Aorta (tissue), 5 donors: ENCODE measurements around the gene SECISBP2L. TPM values are rescaled to one million over a fixed set of nuclear protein-coding genes. Genes with fewer than 3 reads are reported as not detected.
A peak's percentile ranks its signal among the peaks of the same experiment; 100 is the strongest.
"Not testable (repeated sequence)": the region's sequence is repeated elsewhere in the genome, so short reads cannot be mapped to it uniquely, and the experiment has no call there.

ENCODE experiments used
- ATAC-seq: fragments of 200-7000 bp; cut with Tn5 transposase; one replicate; pipeline ENCODE4 v1.9.1; 2022; ENCODE audit warnings: moderate library complexity; ENCODE audit not compliant: low FRiP score
- DNase-seq, 2 donors: peaks; one replicate each; pipeline ENCODE4 v3.0.0-alpha.2; 2020
- H3K27ac ChIP-seq, 2 donors: one replicate each; pipeline ENCODE4 v1.5.1; 2013; ENCODE audit warnings: low read length in 2 of 2, mild to moderate bottlenecking in 2 of 2, moderate library complexity in 2 of 2, control low read depth in 1 of 2, inconsistent platforms in 1 of 2, low read depth in 1 of 2
- H3K27me3 ChIP-seq, 2 donors: one replicate each; pipeline ENCODE4 v1.6.1; 2013; ENCODE audit warnings: control low read depth in 1 of 2, low read length in 1 of 2, mild to moderate bottlenecking in 1 of 2, moderate library complexity in 1 of 2; ENCODE audit not compliant: insufficient read depth in 2 of 2, control insufficient read depth in 1 of 2
- H3K36me3 ChIP-seq, 2 donors: one replicate each; pipeline ENCODE4 v1.6.1; 2013; ENCODE audit warnings: control low read depth in 1 of 2, low read length in 1 of 2, mild to moderate bottlenecking in 1 of 2; ENCODE audit not compliant: insufficient read depth in 2 of 2, control insufficient read depth in 1 of 2
- H3K4me1 ChIP-seq, 2 donors: one replicate each; pipeline ENCODE4 v1.6.1; 2013; ENCODE audit warnings: low read length in 2 of 2, control low read depth in 1 of 2, mild to moderate bottlenecking in 1 of 2, moderate library complexity in 1 of 2; ENCODE audit not compliant: insufficient read depth in 2 of 2, control insufficient read depth in 1 of 2
- H3K4me3 ChIP-seq, 2 donors: one replicate each; pipeline ENCODE4 v1.5.1; 2013; ENCODE audit warnings: low read length in 2 of 2, control low read depth in 1 of 2, mild to moderate bottlenecking in 1 of 2
- H3K9me3 ChIP-seq: one replicate; pipeline ENCODE4 v1.6.1; 2013; ENCODE audit warnings: mild to moderate bottlenecking, low read length; ENCODE audit not compliant: control insufficient read depth
- WGBS, 2 donors: extraction: QIAGEN DNeasy Blood & Tissue Kit; methylation state at CpG; one replicate each; pipeline ENCODE4 v1.1.7; 2013; 5-methylcytosine and 5-hydroxymethylcytosine counted together
- intact Hi-C, 2 donors: fragments of 100-400 bp; cut with DNase I; formaldehyde crosslinking; loops; one replicate each; pipeline versions ENCODE4 v1.14.2 to v1.15.0; 2022
- polyA plus RNA-seq, 2 donors: library from polyadenylated mRNA; stranded (reverse); fragments of 200-250 nt; gene quantifications; one replicate each; pipeline ENCODE4 v1.2.3, GENCODE V29; 2013
- total RNA-seq, 2 donors: library from RNA; stranded (reverse); fragmentation: NEBNext Ultra II Directional; extraction: Animal tissue kit (Norgen Biotek cat#: 25700); gene quantifications; one replicate each; pipeline ENCODE4 v1.2.1, GENCODE V29; 2021
- donor health status: healthy with polysubstance abuse.
- donor health status: Bipolar disorder and iron deficiency.
- donor health status: DM: no; HTN: no; CAD: no.
- donor health status: DM: no; HTN: no; CAD: no.
- donor health status: DM: yes; HTN: yes; CAD: no.

Gene SECISBP2L
- total and polyA plus RNA-seq, 4 donors: 8.1 to 82.2 (median 46.9) TPM

DNA sequence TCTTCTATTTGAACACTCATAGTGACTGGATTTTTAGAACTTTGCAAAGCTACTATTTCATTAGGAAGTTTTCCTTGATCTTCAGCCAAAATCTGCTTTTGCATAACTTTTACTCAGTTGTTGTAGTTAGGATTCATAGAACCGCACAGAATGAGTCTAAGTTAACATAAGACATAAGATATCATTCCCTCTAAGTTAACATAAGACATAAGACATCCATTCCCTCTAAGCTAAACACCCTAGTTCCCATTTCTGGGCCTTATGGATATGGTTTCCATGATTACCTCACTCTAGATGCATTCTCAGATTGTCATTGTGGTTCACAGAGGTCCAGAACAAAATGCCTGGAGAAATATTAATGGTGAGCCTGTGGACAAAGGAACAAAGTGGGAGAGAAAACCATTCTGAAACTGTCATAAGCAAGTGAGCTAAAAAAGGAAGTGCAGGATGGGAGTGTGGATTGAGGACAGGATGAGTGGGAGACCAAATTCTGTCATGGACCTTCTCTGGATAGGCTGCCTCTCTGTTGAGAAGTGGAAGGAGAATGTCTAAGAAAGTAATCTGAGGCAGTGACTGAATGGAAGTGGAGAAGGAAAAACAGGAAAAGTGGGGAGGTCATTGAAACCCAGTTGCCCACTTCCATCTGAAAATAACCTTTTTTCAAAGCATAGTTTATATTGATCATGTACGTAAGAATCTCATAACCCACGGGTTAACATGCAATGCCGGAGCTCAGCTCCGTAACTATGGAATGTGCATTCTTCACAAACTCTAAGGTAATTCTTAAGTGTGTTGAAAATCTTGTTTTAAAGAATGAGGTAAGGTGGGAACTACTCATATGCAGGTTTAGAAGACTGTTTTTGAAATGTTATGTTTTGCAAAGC is 37.4 kb upstream of the SECISBP2L start:
- ATAC-seq: no peak
- Histone ChIP-seq H3K4me3 (no peak overlapping the region), H3K27ac (no peak overlapping the region), H3K27me3 (no peaks in the 10 kb centered on the region), H3K36me3 (no peaks in the 10 kb centered on the region), H3K4me1 (no peaks in the 10 kb centered on the region), H3K9me3 (no peaks in the 10 kb centered on the region)
- WGBS, 2 donors: 86 to 88% methylated on average over 5 of the region's 5 CpGs
- intact Hi-C loops: no loop called here
- no peak for DNase-seq

DNA sequence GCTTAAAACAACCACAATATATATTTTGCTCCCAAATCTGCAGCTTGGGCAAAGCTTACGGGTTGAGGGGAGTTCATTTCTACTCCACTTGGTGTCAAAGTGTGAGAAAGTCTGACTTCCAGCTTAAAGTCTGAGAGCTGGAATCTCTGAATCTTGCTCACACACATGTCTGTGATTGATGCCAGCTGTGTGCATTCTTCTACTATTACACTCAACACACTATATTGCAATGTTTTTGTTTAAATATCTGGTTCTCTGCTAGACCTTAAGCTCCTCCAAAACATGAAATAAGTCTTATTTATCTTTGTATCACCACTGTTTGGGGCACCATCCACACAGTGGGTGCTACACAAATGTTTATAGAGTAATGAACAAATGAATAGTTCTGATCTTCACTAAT is 36.7 kb upstream of the SECISBP2L start:
- intact Hi-C loops: no loop called here
- Histone ChIP-seq H3K4me1 (no peaks in the 10 kb centered on the region), H3K36me3 (no peaks in the 10 kb centered on the region), H3K4me3 (no peak overlapping the region), H3K27me3 (no peaks in the 10 kb centered on the region), H3K9me3 (no peaks in the 10 kb centered on the region), H3K27ac (no peak overlapping the region)
- WGBS, 2 donors: 81 to 90% methylated on average over 1 of the region's 1 CpG
- ATAC-seq (no peak), DNase-seq (no peak)

DNA sequence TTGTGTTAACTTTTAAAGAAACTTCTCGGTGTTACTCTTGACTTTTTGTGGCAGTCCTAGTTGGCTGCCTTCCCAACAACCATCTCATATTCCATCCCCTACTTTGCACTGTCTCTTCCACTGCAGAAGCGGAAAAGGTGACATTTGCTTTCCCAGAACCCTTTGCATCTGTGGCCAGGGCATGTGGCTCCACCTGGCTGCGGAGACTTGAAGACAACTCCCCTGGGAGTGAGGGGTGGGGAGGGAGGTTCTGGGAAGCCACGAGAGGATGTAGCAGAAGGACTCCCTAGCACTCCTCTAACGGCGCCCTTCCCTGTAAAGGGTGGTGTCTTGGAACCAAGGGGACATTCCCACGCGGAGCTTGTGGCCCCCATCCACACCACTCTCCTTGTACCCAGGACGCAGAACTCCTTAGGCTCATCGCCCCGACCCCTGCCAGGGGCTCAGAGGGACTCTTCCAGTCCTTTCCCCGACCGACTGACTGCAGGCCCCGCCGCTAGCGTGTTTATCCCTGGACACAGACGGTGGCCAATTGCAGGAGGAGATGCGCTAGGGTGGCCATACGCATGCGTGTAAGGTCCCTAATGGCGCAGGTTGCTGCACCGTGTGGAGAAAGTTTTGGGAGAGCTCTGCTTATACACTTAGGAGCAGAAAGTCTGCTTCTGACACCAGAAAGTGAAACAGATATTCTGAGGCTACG is 33.2 kb upstream of the SECISBP2L start:
- H3K27ac ChIP-seq: no peak overlapping the region
- H3K27me3 ChIP-seq: no peaks in the 10 kb centered on the region
- H3K9me3 ChIP-seq: no peaks in the 10 kb centered on the region
- no peaks in the 10 kb centered on the region for H3K4me1 ChIP-seq
- no peaks in the 10 kb centered on the region for H3K36me3 ChIP-seq
- intact Hi-C loops: no loop called here
- DNase-seq (no peak), ATAC-seq (peak; percentile 19)
- H3K4me3 ChIP-seq: no peak overlapping the region
- WGBS, 2 donors: 85 to 88% methylated on average over 23 of the region's 23 CpGs

DNA sequence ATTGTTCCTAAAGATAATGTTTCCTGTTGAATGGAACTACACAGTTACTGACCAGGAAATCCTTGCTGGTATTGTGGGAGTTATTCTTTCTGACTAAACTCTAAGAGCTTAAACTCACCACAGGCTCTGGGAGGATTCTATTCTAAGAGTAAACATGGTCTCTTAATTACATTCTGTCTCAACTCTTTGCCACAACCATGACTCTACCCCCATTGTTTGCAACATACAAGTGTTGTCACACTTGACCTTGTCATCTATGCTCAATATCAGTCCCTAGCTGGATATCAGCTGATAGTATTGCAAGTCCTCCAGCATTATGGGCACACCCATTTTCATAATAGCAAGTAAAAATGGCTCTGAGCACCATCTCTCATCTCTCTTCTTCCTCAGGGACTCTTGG is 29.6 kb upstream of the SECISBP2L start:
- Histone ChIP-seq H3K36me3 (no peaks in the 10 kb centered on the region), H3K27me3 (no peaks in the 10 kb centered on the region), H3K9me3 (no peaks in the 10 kb centered on the region), H3K27ac (no peak overlapping the region), H3K4me1 (no peaks in the 10 kb centered on the region), H3K4me3 (no peak overlapping the region)
- no peak for DNase-seq
- no peak for ATAC-seq
- intact Hi-C loops: no loop called here

DNA sequence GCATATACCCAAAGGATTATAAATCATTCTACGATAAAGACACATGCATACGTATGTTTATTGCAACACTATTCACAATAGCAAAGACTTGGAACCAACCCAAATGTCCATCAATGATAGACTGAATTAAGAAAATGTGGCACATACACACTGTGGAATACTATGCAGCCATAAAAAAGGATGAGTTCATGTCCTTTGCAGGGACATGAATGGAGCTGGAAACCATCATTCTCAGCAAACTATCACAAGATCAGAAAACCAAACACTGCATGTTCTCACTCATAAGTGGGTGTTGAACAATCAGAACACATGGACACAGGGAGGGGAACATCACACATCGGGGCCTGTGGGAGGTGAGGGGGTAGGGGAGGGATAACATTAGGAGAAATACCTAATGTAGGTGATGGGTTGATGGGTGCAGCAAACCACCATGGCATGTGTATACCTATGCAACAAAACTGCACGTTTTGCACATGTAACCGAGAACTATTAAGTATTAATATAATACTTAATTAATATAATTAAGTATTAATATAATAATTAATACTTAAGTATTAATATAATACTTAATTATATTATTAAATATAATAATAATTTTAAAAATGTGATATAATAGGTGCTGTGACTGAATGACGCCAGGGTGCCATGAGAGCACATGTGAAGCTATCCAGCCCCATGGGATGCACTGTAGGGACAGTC is 28.5 kb upstream of the SECISBP2L start:
- WGBS, 2 donors: 81% methylated on average over 6 of the region's 6 CpGs
- intact Hi-C loops, ATAC-seq: not testable (repeated sequence)

DNA sequence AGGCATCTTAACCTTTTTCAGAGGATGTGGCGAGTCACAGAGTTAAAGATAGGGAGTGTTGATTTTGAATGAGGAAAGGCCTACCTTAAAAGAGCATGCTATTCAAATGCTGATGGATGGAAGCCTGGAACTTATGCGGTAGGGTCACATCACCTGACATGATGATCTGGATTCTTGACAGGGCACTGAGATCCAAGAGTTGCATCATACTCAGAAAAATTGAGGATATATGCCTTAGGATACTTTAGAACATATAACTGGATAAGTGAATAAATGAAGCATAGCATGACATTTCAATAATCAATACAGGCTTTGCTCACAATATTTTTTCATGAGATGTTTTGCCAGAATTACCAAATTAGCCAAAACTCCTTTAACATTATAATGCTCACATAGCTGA is 20.1 kb upstream of the SECISBP2L start:
- H3K9me3 ChIP-seq: no peaks in the 10 kb centered on the region
- no peak for ATAC-seq
- intact Hi-C loops: no loop called here
- H3K27me3 ChIP-seq: no peaks in the 10 kb centered on the region
- 62 to 66% methylated on average over 2 of the region's 2 CpGs for WGBS, 2 donors
- no peaks in the 10 kb centered on the region for H3K36me3 ChIP-seq
- no peak overlapping the region for H3K4me3 ChIP-seq
- no peak for DNase-seq
- no peaks in the 10 kb centered on the region for H3K4me1 ChIP-seq
- H3K27ac ChIP-seq: no peak overlapping the region

More for the DNA sequence above, 28.5 kb upstream of the SECISBP2L start:
- H3K27ac ChIP-seq, H3K4me3 ChIP-seq, H3K27me3 ChIP-seq, H3K9me3 ChIP-seq, H3K36me3 ChIP-seq, H3K4me1 ChIP-seq, DNase-seq: not testable (repeated sequence)

DNA sequence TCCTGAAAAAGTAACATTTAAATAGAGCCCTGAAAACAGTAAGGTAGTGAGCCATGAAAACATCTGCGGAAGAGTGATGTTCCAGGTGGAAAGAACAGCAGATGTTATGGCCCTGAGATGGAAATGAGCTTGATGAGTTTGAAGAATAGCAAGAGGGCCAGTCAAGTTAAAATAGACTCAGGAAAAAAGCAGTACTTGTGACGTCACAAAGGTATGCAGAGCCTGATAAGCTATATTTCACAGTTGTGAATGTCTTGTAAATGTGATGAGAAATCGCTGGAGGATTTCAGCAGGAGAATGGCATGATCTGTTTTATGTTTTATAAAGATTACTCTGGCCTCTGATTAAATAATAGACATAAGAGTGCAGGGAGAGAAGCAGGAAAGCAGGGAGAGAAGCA is 18.6 kb upstream of the SECISBP2L start:
- no peaks in the 10 kb centered on the region for H3K36me3 ChIP-seq
- no peak overlapping the region for H3K27ac ChIP-seq
- H3K9me3 ChIP-seq: no peaks in the 10 kb centered on the region
- no peak for DNase-seq
- no peaks in the 10 kb centered on the region for H3K27me3 ChIP-seq
- peaks cover 0 to 1% of the 10 kb centered on the region in 2 donors for H3K4me1 ChIP-seq
- ATAC-seq: no peak
- H3K4me3 ChIP-seq: no peak overlapping the region
- 56 to 60% methylated on average over 3 of the region's 3 CpGs for WGBS, 2 donors
- intact Hi-C loops: no loop called here

DNA sequence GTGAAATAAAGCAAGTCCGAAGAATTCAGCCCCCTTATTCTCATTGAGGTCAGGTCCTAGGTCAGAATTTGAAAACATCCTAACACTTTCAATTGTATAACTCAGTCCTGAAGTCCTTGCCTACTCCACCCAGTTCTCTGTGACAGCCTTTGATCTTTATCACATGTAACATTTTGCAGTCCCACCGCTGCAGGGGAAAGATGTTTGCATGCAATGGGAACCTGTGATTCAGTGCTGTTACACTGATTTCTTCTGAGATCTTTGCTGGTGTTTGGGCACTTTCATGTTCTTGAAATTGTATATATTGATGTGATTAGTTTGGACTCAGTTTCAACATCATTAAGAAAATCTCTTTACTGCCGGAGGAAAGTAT is 18.0 kb upstream of the SECISBP2L start:
- peaks cover 0 to 1% of the 10 kb centered on the region in 2 donors for H3K4me1 ChIP-seq

More for the DNA sequence above, 18.0 kb upstream of the SECISBP2L start:
- Histone ChIP-seq H3K4me3 (no peak overlapping the region), H3K36me3 (no peaks in the 10 kb centered on the region), H3K27me3 (no peaks in the 10 kb centered on the region), H3K27ac (no peak overlapping the region), H3K9me3 (no peaks in the 10 kb centered on the region)
- ATAC-seq (no peak), DNase-seq (no peak)
- intact Hi-C loops: no loop called here
- WGBS, 2 donors: 69 to 77% methylated on average over 3 of the region's 3 CpGs
